Activated T-helper 1 cell treated with Interleukin-2 at 50 U/mL for 16 hours (primary cell): ENCODE results near the gene KRTAP10-4.

Experiments used
- DNase-seq: peaks from one replicate; pipeline ENCODE4 v3.0.0-alpha.2; 2020; ENCODE audit warnings: low read depth

Gene KRTAP10-4

DNA sequence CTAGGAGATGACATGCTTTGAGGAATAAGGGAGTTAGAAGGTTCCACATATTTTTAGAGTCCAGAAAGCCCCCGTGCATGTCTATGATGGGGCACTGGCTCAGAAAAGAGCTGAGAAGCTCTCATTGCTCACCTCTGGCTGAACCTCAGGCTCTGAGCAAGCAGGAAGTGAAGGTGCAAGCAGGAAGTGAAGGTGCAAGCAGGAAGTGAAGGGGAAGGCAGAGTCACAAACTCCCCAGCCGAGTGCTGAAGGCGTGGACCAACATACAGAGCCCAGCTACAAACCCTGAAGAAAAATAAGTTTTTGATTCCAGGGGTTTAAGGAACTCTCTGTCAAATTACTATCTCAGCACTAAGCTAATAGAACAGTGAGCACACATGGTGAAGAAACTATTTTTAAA lies 45.4 kb downstream of the KRTAP10-4 start:
- peak; percentile 43 for DNase-seq

DNA sequence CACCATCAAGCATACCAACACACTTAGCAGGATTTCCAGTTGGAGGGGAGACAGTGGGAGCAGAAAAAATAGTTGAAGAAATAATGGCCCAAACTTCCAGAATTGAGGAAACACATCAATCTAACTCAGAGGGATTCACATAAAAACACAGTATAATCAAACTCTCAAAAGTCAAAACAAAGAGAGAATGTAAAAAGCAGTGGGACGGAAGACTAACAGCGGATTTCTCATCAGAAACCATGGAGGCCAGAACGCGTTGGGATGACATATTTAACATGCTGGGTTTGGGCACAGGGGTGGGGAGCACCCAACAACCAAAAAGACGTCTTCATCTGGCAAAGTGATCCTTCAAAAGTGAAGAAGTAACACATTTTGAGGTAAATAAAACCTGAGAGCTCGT lies 46.4 kb downstream of the KRTAP10-4 start:
- DNase-seq = no peak

DNA sequence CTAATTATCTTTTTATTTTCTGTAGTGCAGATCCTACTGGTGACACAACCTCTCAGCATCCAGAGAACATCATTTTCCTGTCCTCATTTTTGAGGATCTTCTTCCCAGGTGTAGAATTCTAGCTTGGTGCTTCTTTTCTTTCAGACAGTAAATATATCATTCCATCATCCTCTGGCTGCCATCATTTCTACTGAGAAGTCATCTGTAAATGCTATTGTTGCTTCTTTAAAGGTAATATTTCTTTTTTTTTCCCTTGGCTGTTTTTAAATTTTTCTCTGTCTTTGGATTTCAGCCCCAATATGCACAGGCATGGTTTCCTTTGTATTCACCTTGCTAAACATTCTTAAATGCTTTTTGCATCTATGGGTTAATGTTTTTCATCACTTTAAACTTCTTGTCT lies 50.0 kb downstream of the KRTAP10-4 start:
- no peak for DNase-seq
